Measurements from ENCODE around the gene GRK5. TPM values are rescaled to one million over a fixed set of nuclear protein-coding genes. Genes with fewer than 3 reads are reported as not detected.

The GRK5 gene
- total RNA-seq, 2 donors from 2014 or later = 3.4 to 4.9 TPM

- WGBS, 2 donors = 87% methylated on average over 5 of the region's 5 CpGs
- intact Hi-C loops (cut with DNase I) = no loop called here
- no peaks in the 10 kb centered on the region for H3K27me3 ChIP-seq
- no peak for TF ChIP-seq POLR2A (IDR thresholded peaks at IDR 0.05)
- TF ChIP-seq CTCF (IDR thresholded peaks at IDR 0.05) = no peak
- H3K9me3 ChIP-seq = no peaks in the 10 kb centered on the region
- no peaks in the 10 kb centered on the region for H3K4me1 ChIP-seq
- no peak overlapping the region for H3K27ac ChIP-seq
- ATAC-seq (no peak), DNase-seq (no peak)
- no peaks in the 10 kb centered on the region for H3K36me3 ChIP-seq (replicated peaks in 1 of 2; ENCODE audit: insufficient read depth in 1 of 2, low read depth in 2 of 2)
- H3K4me3 ChIP-seq = no peak overlapping the region
Observed at GRCh38 chr10:119503821-119504220, 296.4 kb downstream of the GRK5 start.

DNA sequence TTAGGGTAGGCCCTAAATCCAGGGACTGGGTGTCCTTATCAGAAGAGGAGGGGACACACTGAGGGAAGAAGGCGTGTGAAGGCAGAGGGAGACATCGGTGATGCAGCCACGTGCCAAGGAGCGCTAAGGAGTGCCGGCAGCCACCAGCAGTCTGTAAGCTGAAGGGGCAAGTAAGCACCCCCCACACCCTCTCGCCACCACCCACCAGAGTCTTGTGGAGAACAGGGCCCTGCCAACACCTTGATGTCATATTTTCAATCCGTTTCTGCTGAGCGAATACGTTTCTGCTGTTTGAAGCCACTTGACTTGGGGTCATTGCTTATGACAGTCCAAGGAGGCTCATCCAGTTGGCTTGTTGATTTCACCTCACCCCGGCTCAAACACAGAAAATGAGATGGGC, 297.3 kb downstream of the GRK5 start:
- Histone ChIP-seq H3K9me3 (no peaks in the 10 kb centered on the region), H3K27me3 (no peaks in the 10 kb centered on the region), H3K4me1 (no peaks in the 10 kb centered on the region), H3K36me3 (replicated peaks in 1 of 2; ENCODE audit: insufficient read depth in 1 of 2, low read depth in 2 of 2) (no peaks in the 10 kb centered on the region), H3K4me3 (no peak overlapping the region), H3K27ac (no peak overlapping the region)
- TF ChIP-seq CTCF (IDR thresholded peaks at IDR 0.05) (no peak), POLR2A (IDR thresholded peaks at IDR 0.05) (no peak)
- no peak for ATAC-seq
- WGBS, 2 donors = 80 to 82% methylated on average over 10 of the region's 10 CpGs
- intact Hi-C loops (cut with DNase I) = no loop called here
- DNase-seq = no peak

DNA sequence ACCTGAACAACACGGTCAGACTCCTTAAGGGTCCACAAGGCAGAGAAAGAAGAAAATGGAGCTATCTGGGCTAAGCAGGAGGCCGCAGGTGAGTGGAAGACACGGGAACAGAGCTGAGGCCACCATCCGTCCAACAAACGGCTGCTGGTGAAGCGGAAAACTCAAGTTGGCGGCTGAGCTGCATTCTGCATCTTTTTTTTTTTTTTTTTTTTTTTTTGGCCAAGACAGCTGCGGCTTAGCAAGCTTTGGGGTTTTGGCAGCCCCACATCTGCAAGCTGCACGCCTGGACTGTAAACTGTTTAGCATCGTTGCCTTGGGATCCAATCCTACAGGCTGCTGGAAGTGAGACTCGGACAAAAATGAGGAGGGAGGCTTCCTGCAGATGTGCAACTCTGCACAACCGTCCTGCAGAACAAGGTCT, 297.8 kb downstream of the GRK5 start:
- intact Hi-C loops (cut with DNase I) = no loop called here
- no peaks in the 10 kb centered on the region for H3K9me3 ChIP-seq
- WGBS, 2 donors = 84 to 86% methylated on average over 10 to 12 of the region's 12 CpGs
- H3K4me3 ChIP-seq = no peak overlapping the region
- no peak for ATAC-seq
- TF ChIP-seq POLR2A (IDR thresholded peaks at IDR 0.05) (no peak), CTCF (IDR thresholded peaks at IDR 0.05) (no peak)
- peak in 1 of 4 donors; percentile 38 for DNase-seq
- no peaks in the 10 kb centered on the region for H3K27me3 ChIP-seq
- no peaks in the 10 kb centered on the region for H3K4me1 ChIP-seq
- H3K36me3 ChIP-seq (replicated peaks in 1 of 2; ENCODE audit: insufficient read depth in 1 of 2, low read depth in 2 of 2) = no peaks in the 10 kb centered on the region
- no peak overlapping the region for H3K27ac ChIP-seq

Small RNAs within 50 kb of the gene (microRNA-seq; reads per million reads assigned to microRNA genes)
- gene MIR4681 (ENCODE audit: borderline number of aligned reads in 2 of 2, borderline replicate concordance in 2 of 2) = 0 reads per million in 2 donors

Small RNAs within 50 kb of the gene (small RNA-seq; reads per million reads assigned to genes)
- gene MIR4681 = not detected
- gene RN7SL749P = not detected

Other genes with a start within 250 kb of the GRK5 start
- 1 to 10 TPM; 4.4 to 9.9 TPM for gene NANOS1, start 177.9 kb upstream of the GRK5 start, total RNA-seq
- 100 to 1,000 TPM; 107 to 114 TPM for gene EIF3A, start 126.8 kb upstream of the GRK5 start, total RNA-seq
- 10 to 100 TPM; 24.6 to 29.7 TPM for gene DENND10, start 103.5 kb upstream of the GRK5 start, total RNA-seq
- gene SFXN4, start 41.9 kb upstream of the GRK5 start, total RNA-seq = 10 to 100 TPM; 20.5 to 32.0 TPM
- 10 to 100 TPM; 46.1 to 61.7 TPM for gene PRDX3, start 28.8 kb upstream of the GRK5 start, total RNA-seq